Ovary (tissue), 3 donors: ENCODE data around the gene GOLGA6L10.
"Not testable (repeated sequence)": the region's sequence is repeated elsewhere in the genome, so short reads cannot be mapped to it uniquely, and the experiment has no call there.

Source experiments
- CTCF ChIP-seq, 3 donors: fragments of 450-650 bp in 2 of 3; fragments of 200-600 bp in 1 of 3; IDR thresholded peaks; one replicate each; pipeline versions ENCODE4 v1.5.1 to v1.8.0; 2016 to 2022; ENCODE audit warnings: antibody characterized with exemption in 3 of 3, mild to moderate bottlenecking in 1 of 3
- EP300 ChIP-seq: sonication (generic); formaldehyde crosslinking; IDR thresholded peaks from one replicate; pipeline ENCODE4 v1.6.1; 2017; ENCODE audit warnings: antibody characterized with exemption
- POLR2A ChIP-seq: fragments of 450-650 bp; IDR thresholded peaks from one replicate; pipeline ENCODE4 v1.6.1; 2017; ENCODE audit warnings: antibody characterized with exemption, mild to moderate bottlenecking, moderate library complexity
- donor health status: DM: no; HTN: no; CAD: no.

- TF ChIP-seq CTCF (IDR thresholded peaks at IDR 0.05); EP300; POLR2A: not testable (repeated sequence)
These were observed 38.0 kb downstream of the GOLGA6L10 start for GRCh38 chr15:82311321-82311720.
